Esophagus muscularis mucosa (tissue), 3 donors: ENCODE measurements around the gene MAEA.

Source experiments
- EP300 ChIP-seq: sonication (generic); formaldehyde crosslinking; IDR thresholded peaks from one replicate; pipeline ENCODE4 v1.6.1; 2017; ENCODE audit warnings: antibody characterized with exemption
- TF ChIP-seq, protein P1 (sequence below), 3 experiments: fragments of 200-600 bp in 2 of 3; fragments of 450-650 bp in 1 of 3; sonication (generic) in 2 of 3; IDR thresholded peaks; one replicate each; pipeline ENCODE4 v1.5.1; 2017 to 2019; ENCODE audit warnings: antibody characterized with exemption in 3 of 3, mild to moderate bottlenecking in 2 of 3, moderate library complexity in 1 of 3

DNA sequence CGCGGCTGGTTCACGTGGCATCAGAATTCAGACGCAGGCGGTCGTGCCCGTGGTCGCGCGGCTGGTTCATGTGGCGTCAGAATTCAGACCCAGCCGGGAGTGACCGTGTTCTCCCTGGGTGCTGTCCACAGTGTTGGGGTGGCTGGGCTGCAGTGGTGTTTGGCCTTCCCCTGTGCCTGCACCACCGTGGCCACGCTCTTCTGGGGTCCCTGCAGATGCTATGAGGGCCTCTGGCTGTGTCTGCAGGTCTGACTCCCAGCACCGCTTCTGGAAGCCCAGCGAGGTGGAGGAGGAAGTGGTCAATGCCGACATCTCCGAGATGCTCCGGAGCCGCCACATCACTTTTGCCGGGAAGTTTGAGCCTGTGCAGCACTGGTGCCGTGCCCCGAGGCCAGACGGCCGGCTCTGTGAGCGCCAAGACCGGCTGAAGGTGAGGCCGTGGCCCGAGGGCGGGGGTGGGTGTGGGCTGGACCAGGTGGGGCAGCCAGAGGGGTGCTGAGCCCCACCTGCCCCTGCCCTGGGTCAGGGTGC lies 90.2 kb downstream of the MAEA start:
- TF ChIP-seq, protein P1, sequence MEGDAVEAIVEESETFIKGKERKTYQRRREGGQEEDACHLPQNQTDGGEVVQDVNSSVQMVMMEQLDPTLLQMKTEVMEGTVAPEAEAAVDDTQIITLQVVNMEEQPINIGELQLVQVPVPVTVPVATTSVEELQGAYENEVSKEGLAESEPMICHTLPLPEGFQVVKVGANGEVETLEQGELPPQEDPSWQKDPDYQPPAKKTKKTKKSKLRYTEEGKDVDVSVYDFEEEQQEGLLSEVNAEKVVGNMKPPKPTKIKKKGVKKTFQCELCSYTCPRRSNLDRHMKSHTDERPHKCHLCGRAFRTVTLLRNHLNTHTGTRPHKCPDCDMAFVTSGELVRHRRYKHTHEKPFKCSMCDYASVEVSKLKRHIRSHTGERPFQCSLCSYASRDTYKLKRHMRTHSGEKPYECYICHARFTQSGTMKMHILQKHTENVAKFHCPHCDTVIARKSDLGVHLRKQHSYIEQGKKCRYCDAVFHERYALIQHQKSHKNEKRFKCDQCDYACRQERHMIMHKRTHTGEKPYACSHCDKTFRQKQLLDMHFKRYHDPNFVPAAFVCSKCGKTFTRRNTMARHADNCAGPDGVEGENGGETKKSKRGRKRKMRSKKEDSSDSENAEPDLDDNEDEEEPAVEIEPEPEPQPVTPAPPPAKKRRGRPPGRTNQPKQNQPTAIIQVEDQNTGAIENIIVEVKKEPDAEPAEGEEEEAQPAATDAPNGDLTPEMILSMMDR (IDR thresholded peaks at IDR 0.05) = no peak
- TF ChIP-seq EP300 = no peak
